Heart right ventricle (tissue), 16 donors: Measurements from ENCODE around the gene MRPS12. TPM values are rescaled to one million over a fixed set of nuclear protein-coding genes. Genes with fewer than 3 reads are reported as not detected.
A peak's percentile ranks its signal among the peaks of the same experiment; 100 is the strongest.

ENCODE experiments used
- ATAC-seq, 8 donors: fragments of 200-7000 bp; cut with Tn5 transposase; one replicate each; pipeline ENCODE4 v1.9.1; 2020; ENCODE audit warnings: mild to moderate bottlenecking in 8 of 8, moderate library complexity in 8 of 8, moderate number of reproducible peaks in 1 of 8
- DNase-seq, 2 donors: peaks; one replicate each; pipeline ENCODE4 v3.0.0-alpha.2; 2020
- H3K27ac ChIP-seq, 10 donors: fragments of 200-600 bp; sonication (generic) in 2 of 10; one replicate each; pipeline versions ENCODE4 v1.5.0 to v1.8.0; 2020 to 2022; ENCODE audit warnings: mild to moderate bottlenecking in 3 of 10
- H3K27me3 ChIP-seq, 7 donors: fragments of 200-600 bp; one replicate each; pipeline ENCODE4 v1.8.0; 2021 to 2022; ENCODE audit warnings: mild to moderate bottlenecking in 2 of 7
- H3K36me3 ChIP-seq, 9 donors: fragments of 200-600 bp; sonication (generic) in 1 of 9; one replicate each; pipeline versions ENCODE4 v1.5.0 to v1.8.0; 2020 to 2022; ENCODE audit warnings: mild to moderate bottlenecking in 2 of 9
- H3K4me1 ChIP-seq, 9 donors: fragments of 200-600 bp; sonication (generic) in 1 of 9; one replicate each; pipeline versions ENCODE4 v1.5.0 to v1.8.0; 2020 to 2022; ENCODE audit warnings: mild to moderate bottlenecking in 4 of 9
- H3K4me3 ChIP-seq, 10 donors: fragments of 200-600 bp; sonication (generic) in 2 of 10; one replicate each; pipeline versions ENCODE4 v1.5.0 to v1.8.0; 2020 to 2022; ENCODE audit warnings: mild to moderate bottlenecking in 7 of 10, moderate library complexity in 2 of 10
- H3K9me3 ChIP-seq, 11 donors: fragments of 200-600 bp in 10 of 11; sonication (generic) in 2 of 11; one replicate each; pipeline versions ENCODE4 v1.5.0 to v1.8.0; 2013 to 2022; ENCODE audit warnings: mild to moderate bottlenecking in 2 of 11, control low read depth in 1 of 11, moderate library complexity in 1 of 11
- CTCF ChIP-seq, 9 donors: fragments of 200-600 bp; sonication (generic) in 2 of 9; IDR thresholded peaks; one replicate each; pipeline versions ENCODE4 v1.5.0 to v1.8.0; 2021 to 2022; ENCODE audit warnings: antibody characterized with exemption in 9 of 9, mild to moderate bottlenecking in 5 of 9, moderate library complexity in 1 of 9
- WGBS, 2 donors: extraction: QIAGEN DNeasy Blood & Tissue Kit; methylation state at CpG; one replicate each; pipeline ENCODE4 v1.1.7; 2013; ENCODE audit warnings: inconsistent platforms in 1 of 2; 5-methylcytosine and 5-hydroxymethylcytosine counted together
- intact Hi-C, 10 donors: fragments of 100-400 bp; cut with DNase I; formaldehyde crosslinking; loops; one replicate each; pipeline versions ENCODE4 v1.11.1 to v1.14.2; 2022
- polyA plus RNA-seq, 2 donors: library from polyadenylated mRNA; stranded (reverse); fragments of 200-250 nt; gene quantifications; one replicate each; pipeline ENCODE4 v1.2.3, GENCODE V29; 2013
- total RNA-seq, 10 donors: library from RNA; stranded (reverse); fragmentation: NEBNext Ultra II Directional in 3 of 10; extraction: Animal tissue kit (Norgen Biotek cat#: 25700) in 3 of 10; gene quantifications; one replicate each; pipeline versions ENCODE4 v1.2.1 to v1.2.4, GENCODE V29; 2021 to 2023
- donor health status: Arrhythmogenic right ventricular cardiomyopathy.
- donor health status: ischemic (EF 13 %, LVEDD 7.1; RV severe dilation, severe dysfunction).
- donor health status: healthy with polysubstance abuse.
- donor health status: DM: no; HTN: yes; CAD: no.
- donor health status: DM: no; HTN: no; CAD: no.
- donor health status: ischemic (EF 25% LVEDD 6.9; RV normal size, moderate dysfunction).
- donor health status: ischemic (EF 25% LVEDD 5.7; RV mildly dilated, moderate dysfunction).
- donor health status: healthy.
- donor health status: DM: yes; HTN: yes; CAD: no.
- donor health status: Ischemic cardiomyopathy.
- donor health status: ischemic (EF 35%, LVEDD 5.7; RV mildly dilated, moderate dysfunction).
- donor health status: nonischemic (EF 11% LVEDD 7.7; RV severe dilation, severe dysfunction).
- donor health status: DM: yes; HTN: yes; CAD: no.
- donor health status: PGD.
- donor health status: ischemic (EF 29% LVEDD 5.4; RV normal size, mild dysfunction).
- donor health status: nonischemic (EF 23%, LVEDD 6.1; RV moderate dilation, normal function).

MRPS12 gene
- total and polyA plus RNA-seq, 12 donors = 39.7 to 122 (median 54.1) TPM

- peaks cover 0 to 7% (median 0%) of the 10 kb centered on the region in 11 donors for H3K9me3 ChIP-seq
- peak within 1 kb of the TSS; percentile 64 to 93 (median 74) for H3K4me3 ChIP-seq
- no peaks in the 10 kb centered on the region for H3K27me3 ChIP-seq
- peak; percentile 91 to 93 for DNase-seq
- H3K36me3 ChIP-seq = peaks cover 0 to 34% (median 5%) of the 10 kb centered on the region in 9 donors
- 3 to 4% methylated on average over 49 of the region's 49 CpGs for WGBS, 2 donors
- peaks cover 9 to 45% (median 30%) of the 10 kb centered on the region in 9 donors for H3K4me1 ChIP-seq
- peak; percentile 99 to 100 (median 100) for TF ChIP-seq CTCF (IDR thresholded peaks at IDR 0.05)
- H3K27ac ChIP-seq = peak within 1 kb of the TSS; percentile 74 to 94 (median 88)
- peak; percentile 87 to 95 (median 90) for ATAC-seq
- intact Hi-C loops = loop anchor here in 7 of 10 donors (1.0 to 10.0 kb wide), 14 partner anchors 81 to 535 kb away; partner anchors contain the start of genes FAM98C (in 4 of the 7), ACTN4 (in 2 of the 7), EIF3K (in 1 of the 7) and HNRNPL (in 1 of the 7)
Observed at GRCh38 chr19:38929929-38930775, 592 bp upstream of the MRPS12 start, which contains the start of gene SARS2. Gene SARS2 (minus strand): TSS chr19:38930763. CDS start chr19:38930736, 27 bp downstream.

DNA sequence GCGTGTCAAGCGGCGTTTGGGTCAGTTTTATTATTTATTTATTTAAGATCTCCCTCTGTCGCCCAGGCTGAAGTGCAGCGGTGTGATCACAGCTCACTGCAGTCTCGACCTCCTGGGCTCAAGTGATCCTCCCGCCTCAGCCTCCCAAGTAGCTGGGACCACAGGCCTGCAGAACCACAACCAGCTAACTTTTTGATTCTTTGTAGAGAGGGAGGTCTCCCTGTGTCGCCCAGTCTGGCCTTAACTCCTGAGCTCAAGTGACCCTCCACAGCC, 713 bp downstream of the MRPS12 start:
- peaks cover 0 to 10% (median 0%) of the 10 kb centered on the region in 11 donors for H3K9me3 ChIP-seq
- intact Hi-C loops = loop anchor here in 5 of 10 donors (2.0 to 10.0 kb wide), 10 partner anchors 197 to 529 kb away; partner anchors contain the start of genes FAM98C (in 4 of the 5) and ACTN4 (in 1 of the 5)
- peak overlapping the region; percentile 64 to 93 (median 74) for H3K4me3 ChIP-seq
- ATAC-seq (no peak), DNase-seq (no peak)
- 30 to 33% methylated on average over 8 of the region's 8 CpGs for WGBS, 2 donors
- H3K36me3 ChIP-seq = peaks cover 0 to 25% (median 3%) of the 10 kb centered on the region in 9 donors
- TF ChIP-seq CTCF (IDR thresholded peaks at IDR 0.05) = no peak
- H3K4me1 ChIP-seq = peaks cover 9 to 45% (median 30%) of the 10 kb centered on the region in 9 donors
- H3K27me3 ChIP-seq = no peaks in the 10 kb centered on the region
- H3K27ac ChIP-seq = peak overlapping the region in 9 of 10 donors; percentile 77 to 94 (median 88)

DNA sequence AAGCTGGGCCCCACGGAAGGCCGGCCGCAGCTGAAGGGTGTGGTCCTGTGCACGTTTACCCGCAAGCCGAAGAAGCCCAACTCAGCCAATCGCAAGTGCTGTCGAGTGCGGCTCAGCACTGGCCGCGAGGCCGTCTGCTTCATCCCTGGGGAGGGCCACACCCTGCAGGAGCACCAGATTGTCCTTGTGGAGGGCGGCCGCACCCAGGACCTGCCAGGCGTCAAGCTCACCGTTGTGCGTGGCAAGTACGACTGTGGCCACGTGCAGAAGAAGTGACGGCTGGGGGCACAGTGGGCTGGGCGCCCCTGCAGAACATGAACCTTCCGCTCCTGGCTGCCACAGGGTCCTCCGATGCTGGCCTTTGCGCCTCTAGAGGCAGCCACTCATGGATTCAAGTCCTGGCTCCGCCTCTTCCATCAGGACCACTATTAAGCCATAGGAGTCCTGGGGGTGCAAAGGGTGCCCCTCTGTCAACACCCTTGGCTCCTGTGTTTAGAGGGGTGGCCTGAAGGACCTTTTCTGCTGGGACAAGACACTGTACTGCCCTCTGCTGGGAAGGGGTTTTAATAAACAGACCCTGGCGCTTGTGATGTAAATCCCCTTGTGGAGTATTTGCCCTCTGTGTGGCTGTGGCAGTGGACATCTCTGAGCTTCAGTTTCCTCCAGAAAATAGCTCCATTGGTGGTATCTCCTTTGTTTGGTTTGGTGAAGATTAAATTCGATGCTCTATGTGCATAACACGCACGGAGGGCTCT, 1.9 kb downstream of the MRPS12 start:
- intact Hi-C loops = loop anchor here in 5 of 10 donors (5.0 to 10.0 kb wide), 9 partner anchors 198 to 530 kb away; partner anchors contain the start of genes FAM98C (in 3 of the 5) and ACTN4 (in 1 of the 5)
- DNase-seq (no peak), ATAC-seq (no peak)
- Histone ChIP-seq H3K4me1 (peaks cover 9 to 45% (median 30%) of the 10 kb centered on the region in 9 donors), H3K27me3 (no peaks in the 10 kb centered on the region), H3K27ac (no peak overlapping the region), H3K4me3 (no peak overlapping the region), H3K9me3 (peaks cover 0 to 10% (median 0%) of the 10 kb centered on the region in 11 donors), H3K36me3 (peaks cover 0 to 25% (median 3%) of the 10 kb centered on the region in 9 donors)
- peak in 7 of 9 donors; percentile 17 to 48 (median 42) for TF ChIP-seq CTCF (IDR thresholded peaks at IDR 0.05)
- WGBS, 2 donors = 91 to 93% methylated on average over 29 of the region's 29 CpGs

DNA sequence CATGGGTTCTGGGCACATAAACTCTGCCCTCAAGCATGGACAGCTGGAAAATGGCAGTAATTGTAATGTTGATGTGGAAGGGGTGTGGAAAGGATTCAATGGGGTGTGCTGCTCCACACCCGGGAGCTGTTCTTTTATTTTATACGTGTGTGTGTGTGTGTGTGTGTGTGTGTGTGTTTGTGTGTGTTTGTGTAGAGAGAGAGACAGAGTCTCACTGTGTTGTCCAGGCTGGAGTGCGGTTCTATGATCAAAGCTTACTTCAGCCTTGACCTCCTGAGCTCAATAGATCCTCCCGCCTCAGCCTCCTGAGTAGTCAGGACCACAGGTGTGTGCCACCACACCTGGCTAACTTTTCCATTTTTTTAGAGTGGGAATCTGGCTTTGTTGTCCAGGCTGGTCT, 2.8 kb downstream of the MRPS12 start:
- Histone ChIP-seq H3K27ac (peak overlapping the region in 2 of 10 donors; percentile 10 to 31), H3K27me3 (no peaks in the 10 kb centered on the region), H3K4me3 (no peak overlapping the region), H3K9me3 (peaks cover 0 to 10% (median 0%) of the 10 kb centered on the region in 11 donors), H3K36me3 (peaks cover 0 to 25% (median 3%) of the 10 kb centered on the region in 9 donors), H3K4me1 (peaks cover 9 to 44% (median 30%) of the 10 kb centered on the region in 9 donors)
- ATAC-seq (no peak), DNase-seq (no peak)
- no peak for TF ChIP-seq CTCF (IDR thresholded peaks at IDR 0.05)
- WGBS, 2 donors = 92 to 97% methylated on average over 4 of the region's 4 CpGs
- intact Hi-C loops = loop anchor here in 5 of 10 donors (5.0 to 10.0 kb wide), 9 partner anchors 199 to 531 kb away; partner anchors contain the start of genes FAM98C (in 3 of the 5) and ACTN4 (in 1 of the 5)
